Measurements from ENCODE around the gene C3orf62. TPM values are rescaled to one million over a fixed set of nuclear protein-coding genes. Genes with fewer than 3 reads are reported as not detected.

C3orf62 gene
- total and polyA plus RNA-seq, 9 of the 15 experiments (the other 6 are each of a cell fraction or from before 2014, with no cell fraction given) = 1.3 to 5.7 (median 3.4) TPM

DNA sequence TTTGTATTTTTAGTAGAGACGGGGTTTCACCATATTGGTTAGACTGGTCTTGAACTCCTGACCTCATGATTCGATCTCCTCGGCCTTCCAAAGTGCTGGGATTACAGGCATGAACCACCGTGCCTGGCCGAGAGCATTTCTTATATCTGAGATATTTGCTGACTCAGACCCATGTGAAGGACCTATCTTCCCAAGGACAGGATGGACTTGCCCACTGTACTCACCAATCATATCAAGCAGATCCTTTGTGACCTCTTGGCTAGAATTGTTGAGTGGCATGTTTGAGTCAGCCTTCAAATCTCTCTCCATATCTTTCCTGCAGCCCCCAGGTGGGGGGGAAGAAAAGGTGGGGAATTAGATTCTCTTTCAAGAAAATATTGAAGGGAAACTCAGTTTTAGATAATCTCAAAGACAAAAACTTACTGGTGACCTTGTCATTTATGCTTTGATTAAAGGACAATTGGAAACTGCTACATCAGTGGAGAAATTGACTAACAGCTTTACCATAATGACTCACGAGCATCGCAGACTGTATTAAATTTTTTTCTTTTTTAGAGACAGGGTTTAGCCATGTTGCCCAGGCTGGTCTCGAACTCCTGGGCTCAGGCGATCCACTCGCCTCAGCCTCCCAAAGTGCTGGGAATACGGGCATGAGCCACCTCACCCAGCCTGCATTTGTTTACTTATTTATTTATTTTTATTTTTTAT, 3.1 kb downstream of the C3orf62 start (continued):
- TF ChIP-seq ARNT (IDR thresholded peaks at IDR 0.05) (no peak), ZNF696 (CRISPR knock-in tag; conservative IDR thresholded peaks at IDR 0.05) (no peak), ZNF318 (IDR thresholded peaks at IDR 0.05; ENCODE audit: borderline replicate concordance in 1 of 2, low read depth in 1 of 2) (no peak), ZNF561 (CRISPR knock-in tag; conservative IDR thresholded peaks at IDR 0.05) (no peak), OTX1 (CRISPR knock-in tag; IDR thresholded peaks at IDR 0.05) (no peak), TCF3 (CRISPR knock-in tag; IDR thresholded peaks at IDR 0.05) (no peak), TEAD4 (IDR thresholded peaks at IDR 0.05; ENCODE audit: low read length) (no peak), TEAD4 (CRISPR knock-in tag; IDR thresholded peaks at IDR 0.05; ENCODE audit: borderline replicate concordance) (no peak), NFE2 (IDR thresholded peaks at IDR 0.05; ENCODE audit: low read depth) (peak; percentile 52; the same call in 1 of the 2 replicates), MYNN (IDR thresholded peaks at IDR 0.05) (no peak), MYNN (CRISPR knock-in tag; IDR thresholded peaks at IDR 0.05) (no peak), ADNP (tag; IDR thresholded peaks at IDR 0.05) (peak; percentile 36; the same call in 1 of the 2 replicates), CBX5 (IDR thresholded peaks at IDR 0.05; ENCODE audit: borderline replicate concordance, low read depth) (no peak), BRD4 (IDR thresholded peaks at IDR 0.05) (no peak), DPF2 (IDR thresholded peaks at IDR 0.05) (no peak), ZBTB12 (CRISPR knock-in tag; IDR thresholded peaks at IDR 0.05) (no peak), TFAM (CRISPR knock-in tag; conservative IDR thresholded peaks at IDR 0.05) (no peak), MED1 (CRISPR knock-in tag; IDR thresholded peaks at IDR 0.05; ENCODE audit: borderline replicate concordance) (no peak), PCBP2 (IDR thresholded peaks at IDR 0.05; ENCODE audit: low read depth, low read length, poor library complexity, severe bottlenecking) (no peak), GTF2E2 (tag; IDR thresholded peaks at IDR 0.05) (no peak), TAF7 (tag; IDR thresholded peaks at IDR 0.05) (no peak), HDAC8 (tag; IDR thresholded peaks at IDR 0.05) (no peak), NCOA6 (IDR thresholded peaks at IDR 0.05) (no peak)
